Naive thymus-derived CD8-positive, alpha-beta T cell (primary cell): ENCODE measurements around the gene SLC25A40. TPM values are rescaled to one million over a fixed set of nuclear protein-coding genes. Genes with fewer than 3 reads are reported as not detected.
"Not testable (repeated sequence)": the region's sequence is repeated elsewhere in the genome, so short reads cannot be mapped to it uniquely, and the experiment has no call there.

ENCODE experiments used
- ATAC-seq, 2 donors: fragments of 150-1000 bp; cut with Tn5 transposase in 1 of 2; sonication (Bioruptor Pico), chemical (Tn5 transposase) in 1 of 2; 1 replicate in 1 of 2; 2 replicates in 1 of 2; pipeline ENCODE4 v1.10.0; 2021; ENCODE audit warnings: mild to moderate bottlenecking in 2 of 2, moderate library complexity in 2 of 2
- POLR2A ChIA-PET: fragments of 350-600 bp; sonication (Branson Sonifier 250); formaldehyde crosslinking; loops from one replicate; lab custom pipeline; 2021; ENCODE audit warnings: antibody characterized with exemption; lab: Charles Lee
- DNase-seq, 10 donors: peaks; one replicate each; pipeline versions ENCODE4 v3.0.0 to v3.0.0-alpha.2; 2020 to 2022
- H3K27ac Mint-ChIP-seq, 10 donors: one replicate each; pipeline ENCODE4 v1.8.0; 2020 to 2022; ENCODE audit warnings: mild to moderate bottlenecking in 10 of 10, mixed read lengths in 10 of 10, moderate library complexity in 4 of 10, inconsistent platforms in 1 of 10
- H3K27me3 Mint-ChIP-seq, 5 donors: one replicate each; pipeline ENCODE4 v1.8.0; 2021 to 2022; ENCODE audit warnings: mixed read lengths in 5 of 5
- H3K36me3 Mint-ChIP-seq, 3 donors: one replicate each; pipeline ENCODE4 v1.8.0; 2020 to 2022; ENCODE audit warnings: mixed read lengths in 3 of 3, mild to moderate bottlenecking in 2 of 3, inconsistent platforms in 1 of 3
- H3K4me1 Mint-ChIP-seq, 4 donors: one replicate each; pipeline ENCODE4 v1.8.0; 2021 to 2022; ENCODE audit warnings: mixed read lengths in 4 of 4
- H3K4me3 Mint-ChIP-seq, 10 donors: one replicate each; pipeline ENCODE4 v1.8.0; 2020 to 2022; ENCODE audit warnings: mild to moderate bottlenecking in 10 of 10, mixed read lengths in 10 of 10, moderate library complexity in 6 of 10, inconsistent platforms in 1 of 10
- H3K9me3 Mint-ChIP-seq, 9 donors: one replicate each; pipeline ENCODE4 v1.8.0; 2020 to 2022; ENCODE audit warnings: mixed read lengths in 9 of 9, mild to moderate bottlenecking in 3 of 9, inconsistent platforms in 1 of 9, moderate library complexity in 1 of 9
- polyA plus RNA-seq, 3 donors: library from polyadenylated mRNA; unstranded; fragments of 300-500 nt; fragmentation: Illumina TruSeq; gene quantifications; one replicate each; pipeline ENCODE4 v1.2.3, GENCODE V29; 2021
- total RNA-seq, 8 experiments: library from RNA in 2 of 8; stranded (reverse) in 2 of 8; gene quantifications; one replicate each; pipeline ENCODE4 v1.2.3 and lab custom pipeline; 2021 to 2026

Gene SLC25A40
- total and polyA plus RNA-seq, 5 experiments from 2014 or later: 9.0 to 38.1 (median 14.9) TPM

DNA sequence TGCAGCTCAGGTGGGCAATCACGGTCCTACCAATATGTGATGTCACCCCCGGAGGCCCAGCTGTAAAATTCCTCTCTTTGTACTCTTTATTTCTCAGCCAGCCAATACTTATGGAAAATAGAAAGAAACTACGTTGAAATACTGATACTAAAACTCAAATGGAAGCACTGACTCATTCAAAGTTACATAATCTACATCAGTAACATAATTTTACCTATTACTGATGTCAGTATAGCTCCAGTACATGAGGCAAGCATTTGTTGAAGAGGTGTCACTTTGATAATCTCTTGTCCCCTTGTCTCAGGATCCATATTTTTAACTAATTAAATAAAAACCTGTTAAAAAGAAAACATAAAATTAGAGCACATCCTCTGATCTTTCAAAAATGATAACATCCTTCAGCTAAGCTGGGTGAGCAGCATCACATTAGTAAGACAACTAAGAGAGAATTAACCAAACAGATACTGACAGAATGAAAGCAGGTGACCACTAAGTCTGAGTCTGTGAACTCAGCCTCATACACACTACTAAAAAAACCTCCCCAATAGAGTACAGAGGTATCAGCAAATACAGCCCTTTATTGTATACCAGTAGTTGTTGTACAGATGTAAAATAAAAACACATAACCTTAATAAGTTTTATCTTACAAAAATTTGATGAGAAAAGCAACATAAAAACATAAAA is 17.6 kb downstream of the SLC25A40 start:
- Mint-ChIP-seq H3K9me3 (peaks cover 0 to 4% (median 0%) of the 10 kb centered on the region in 9 donors), H3K4me1 (peaks cover under 1 to 19% (median 7%) of the 10 kb centered on the region in 4 donors), H3K27ac (peak overlapping the region in 2 of 10 donors; percentile 24 to 38), H3K27me3 (no peaks in the 10 kb centered on the region), H3K36me3 (peaks cover 1 to 58% (median 34%) of the 10 kb centered on the region in 3 donors), H3K4me3 (no peak overlapping the region)
- DNase-seq (no peak), ATAC-seq (no peak)
- POLR2A ChIA-PET: no interaction called here

GRCh38 chr7:87853237-87853864 is 22.8 kb downstream of the SLC25A40 start:
- H3K27me3 Mint-ChIP-seq: no peaks in the 10 kb centered on the region
- POLR2A ChIA-PET: no interaction called here
- peaks cover 0 to 74% (median 18%) of the 10 kb centered on the region in 3 donors for H3K36me3 Mint-ChIP-seq
- peaks cover 0 to 3% (median 0%) of the 10 kb centered on the region in 9 donors for H3K9me3 Mint-ChIP-seq
- peaks cover 5 to 11% (median 8%) of the 10 kb centered on the region in 4 donors for H3K4me1 Mint-ChIP-seq
- DNase-seq (no peak), ATAC-seq (no peak)
- H3K27ac Mint-ChIP-seq: no peak overlapping the region
- no peak overlapping the region for H3K4me3 Mint-ChIP-seq

- no peak for DNase-seq
- H3K4me3 Mint-ChIP-seq: no peak overlapping the region
- H3K27ac Mint-ChIP-seq: peak overlapping the region in 3 of 10 donors; percentile 25 to 41 (median 27)
- POLR2A ChIA-PET: no interaction called here
- peaks cover 3 to 10% (median 6%) of the 10 kb centered on the region in 4 donors for H3K4me1 Mint-ChIP-seq
- peaks cover 0 to 67% (median 9%) of the 10 kb centered on the region in 3 donors for H3K36me3 Mint-ChIP-seq
- no peaks in the 10 kb centered on the region for H3K9me3 Mint-ChIP-seq
- ATAC-seq: no peak
- no peaks in the 10 kb centered on the region for H3K27me3 Mint-ChIP-seq
These were observed 23.9 kb downstream of the SLC25A40 start for GRCh38 chr7:87852306-87852705.

- ATAC-seq (no peak), DNase-seq (no peak)
- Mint-ChIP-seq H3K4me1 (peaks cover 3 to 10% (median 6%) of the 10 kb centered on the region in 4 donors), H3K27ac (no peak overlapping the region), H3K4me3 (no peak overlapping the region), H3K27me3 (no peaks in the 10 kb centered on the region), H3K36me3 (peaks cover 0 to 68% (median 8%) of the 10 kb centered on the region in 3 donors), H3K9me3 (no peaks in the 10 kb centered on the region)
- POLR2A ChIA-PET: no interaction called here
These were observed 25.1 kb downstream of the SLC25A40 start for GRCh38 chr7:87850836-87851593.

- ATAC-seq (no peak), DNase-seq (no peak)
- Mint-ChIP-seq H3K9me3 (no peaks in the 10 kb centered on the region), H3K27ac (peak overlapping the region in 1 of 10 donors; percentile 66), H3K4me3 (no peak overlapping the region), H3K27me3 (no peaks in the 10 kb centered on the region), H3K36me3 (peaks cover 0 to 35% (median 2%) of the 10 kb centered on the region in 3 donors), H3K4me1 (no peaks in the 10 kb centered on the region)
- POLR2A ChIA-PET: no interaction called here
These were observed 38.6 kb downstream of the SLC25A40 start for GRCh38 chr7:87837597-87837996.

DNA sequence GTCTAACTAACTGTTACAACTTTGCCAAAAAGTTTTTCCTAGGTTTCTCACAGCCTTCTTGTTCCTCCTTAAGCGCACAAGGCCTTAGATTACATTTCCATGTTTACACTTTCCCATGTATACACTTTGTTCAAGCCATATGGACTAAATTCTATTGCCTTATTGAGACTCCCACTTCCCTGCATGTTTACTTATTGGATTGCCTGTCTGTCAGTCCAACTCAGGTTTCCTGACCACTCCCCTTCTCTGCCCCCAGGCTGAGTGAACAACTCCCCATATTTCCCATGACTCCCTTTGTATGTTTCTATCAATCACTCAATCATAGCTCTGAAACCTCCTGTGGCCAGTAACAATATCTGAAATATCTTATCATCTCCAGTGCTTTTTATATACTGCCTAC is 43.0 kb downstream of the SLC25A40 start:
- Mint-ChIP-seq H3K36me3 (peaks cover 3 to 19% (median 12%) of the 10 kb centered on the region in 3 donors), H3K27ac (peak overlapping the region in 4 of 10 donors; percentile 2 to 66 (median 27)), H3K9me3 (peaks cover 0 to 14% (median 0%) of the 10 kb centered on the region in 9 donors)

DNA sequence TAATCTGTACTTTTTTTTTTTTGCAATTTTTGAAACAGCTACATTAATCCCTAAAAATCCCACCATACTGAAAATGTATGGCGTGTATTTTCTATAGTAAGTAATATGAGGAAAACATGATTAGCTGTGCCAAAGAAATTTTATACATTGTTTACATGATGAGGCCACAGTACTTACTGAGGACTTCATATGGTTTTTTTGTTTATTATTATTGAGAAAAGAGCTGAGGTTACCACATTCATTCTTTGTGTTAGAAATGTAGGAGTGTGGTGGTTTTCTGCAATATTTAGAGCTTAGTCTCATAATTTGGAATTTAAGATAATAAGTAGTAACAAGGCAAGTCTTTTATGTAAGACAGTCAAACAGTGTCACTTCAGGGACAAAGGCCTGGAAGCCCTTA is 45.1 kb downstream of the SLC25A40 start:
- POLR2A ChIA-PET: no interaction called here
- peaks cover 12 to 16% (median 15%) of the 10 kb centered on the region in 3 donors for H3K36me3 Mint-ChIP-seq

More for the DNA sequence above, 43.0 kb downstream of the SLC25A40 start:
- H3K4me3 Mint-ChIP-seq: no peak overlapping the region
- H3K27me3 Mint-ChIP-seq: no peaks in the 10 kb centered on the region
- no peak for ATAC-seq
- H3K4me1 Mint-ChIP-seq: no peaks in the 10 kb centered on the region
- no peak for DNase-seq
- POLR2A ChIA-PET: no interaction called here

GRCh38 chr7:87828383-87828782 is 47.8 kb downstream of the SLC25A40 start:
- POLR2A ChIA-PET, H3K4me3 Mint-ChIP-seq, H3K27me3 Mint-ChIP-seq, ATAC-seq, H3K4me1 Mint-ChIP-seq, H3K27ac Mint-ChIP-seq, DNase-seq: not testable (repeated sequence)
- peaks cover 10 to 28% (median 18%) of the 10 kb centered on the region in 3 donors for H3K36me3 Mint-ChIP-seq
- H3K9me3 Mint-ChIP-seq: peaks cover 7 to 48% (median 31%) of the 10 kb centered on the region in 9 donors

More for the DNA sequence above, 45.1 kb downstream of the SLC25A40 start:
- H3K9me3 Mint-ChIP-seq: peaks cover 0 to 25% (median 7%) of the 10 kb centered on the region in 9 donors
- no peaks in the 10 kb centered on the region for H3K27me3 Mint-ChIP-seq
- H3K4me3 Mint-ChIP-seq: no peak overlapping the region
- no peak for ATAC-seq
- H3K4me1 Mint-ChIP-seq: no peaks in the 10 kb centered on the region
- no peak for DNase-seq
- H3K27ac Mint-ChIP-seq: no peak overlapping the region

GRCh38 chr7:87825369-87825768 is 50.8 kb downstream of the SLC25A40 start:
- Mint-ChIP-seq H3K9me3 (peaks cover 7 to 64% (median 31%) of the 10 kb centered on the region in 9 donors), H3K36me3 (peaks cover 4 to 25% (median 12%) of the 10 kb centered on the region in 3 donors)
- H3K27ac Mint-ChIP-seq, H3K4me3 Mint-ChIP-seq, DNase-seq, ATAC-seq, POLR2A ChIA-PET, H3K27me3 Mint-ChIP-seq, H3K4me1 Mint-ChIP-seq: not testable (repeated sequence)

DNA sequence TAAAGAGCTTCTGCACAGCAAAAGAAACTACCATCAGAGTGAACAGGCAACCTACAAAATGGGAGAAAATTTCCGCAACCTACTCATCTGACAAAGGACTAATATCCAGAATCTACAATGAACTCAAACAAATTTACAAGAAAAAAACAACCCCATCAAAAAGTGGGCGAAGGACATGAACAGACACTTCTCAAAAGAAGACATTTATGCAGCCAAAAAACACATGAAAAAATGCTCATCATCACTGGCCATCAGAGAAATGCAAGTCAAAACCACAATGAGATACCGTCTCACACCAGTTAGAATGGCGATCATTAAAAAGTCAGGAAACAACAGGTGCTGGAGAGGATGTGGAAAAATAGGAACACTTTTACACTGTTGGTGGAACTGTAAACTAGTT is 54.1 kb downstream of the SLC25A40 start:
- H3K36me3 Mint-ChIP-seq: peaks cover 2 to 25% (median 9%) of the 10 kb centered on the region in 3 donors
- H3K9me3 Mint-ChIP-seq: peaks cover 7 to 50% (median 31%) of the 10 kb centered on the region in 9 donors
- H3K27me3 Mint-ChIP-seq, POLR2A ChIA-PET, H3K4me3 Mint-ChIP-seq, H3K4me1 Mint-ChIP-seq, ATAC-seq, DNase-seq, H3K27ac Mint-ChIP-seq: not testable (repeated sequence)

DNA sequence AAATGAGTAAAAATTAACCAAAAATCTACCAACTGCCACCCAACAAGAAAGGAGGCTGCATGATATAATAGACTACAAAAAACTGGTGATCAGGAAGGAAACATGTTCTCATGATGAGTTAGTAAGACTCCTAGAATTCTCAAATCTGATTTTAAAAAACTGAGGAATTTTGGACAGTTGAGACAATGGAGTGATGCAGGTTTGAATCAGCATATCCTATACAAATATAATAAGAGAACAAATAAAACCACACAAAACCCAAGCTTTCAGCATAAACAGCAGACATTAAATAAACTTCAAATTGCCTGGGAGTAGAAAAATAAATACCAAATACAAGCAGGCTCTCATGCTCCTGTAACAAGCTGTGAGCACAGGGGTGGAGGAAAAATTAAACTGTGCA is 57.8 kb downstream of the SLC25A40 start:
- Mint-ChIP-seq H3K4me3 (no peak overlapping the region), H3K27ac (no peak overlapping the region), H3K4me1 (peaks cover 0 to 6% (median under 1%) of the 10 kb centered on the region in 4 donors), H3K36me3 (no peaks in the 10 kb centered on the region), H3K27me3 (peaks cover 0 to 3% (median 0%) of the 10 kb centered on the region in 5 donors), H3K9me3 (peaks cover 0 to 17% (median 0%) of the 10 kb centered on the region in 9 donors)
- POLR2A ChIA-PET: no interaction called here
- ATAC-seq (no peak), DNase-seq (no peak)

DNA sequence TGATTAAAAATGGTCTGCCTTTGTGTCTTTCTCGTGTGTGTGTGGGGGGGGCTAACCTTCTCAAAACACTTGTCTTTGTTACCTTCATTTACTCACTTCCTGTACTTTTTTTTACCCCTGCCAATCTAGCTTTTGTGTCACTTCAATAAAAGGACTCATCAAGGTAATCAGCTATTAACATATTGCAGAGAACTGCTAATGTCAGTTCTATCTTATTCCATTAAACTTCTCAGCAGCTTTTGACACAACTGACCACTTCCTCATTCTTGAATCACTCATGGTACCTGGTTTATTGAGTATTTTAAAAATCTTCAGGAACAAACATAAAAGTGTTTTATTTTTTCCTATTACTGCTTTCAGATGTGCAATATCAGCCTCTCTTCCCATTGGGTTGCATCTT is 59.8 kb downstream of the SLC25A40 start:
- peak in 1 of 10 donors; percentile 6 for DNase-seq
- Mint-ChIP-seq H3K27ac (no peak overlapping the region), H3K9me3 (peaks cover 0 to 3% (median 0%) of the 10 kb centered on the region in 9 donors), H3K4me3 (no peak overlapping the region), H3K36me3 (no peaks in the 10 kb centered on the region), H3K4me1 (peaks cover 0 to 6% (median under 1%) of the 10 kb centered on the region in 4 donors), H3K27me3 (peaks cover 0 to 3% (median 0%) of the 10 kb centered on the region in 5 donors)
- POLR2A ChIA-PET: no interaction called here
- no peak for ATAC-seq
